Mucosa of descending colon (tissue), 3 donors: ENCODE data around the gene FNTB. TPM values are rescaled to one million over a fixed set of nuclear protein-coding genes. Genes with fewer than 3 reads are reported as not detected.

Experiments
- ATAC-seq: fragments of 200-7000 bp; cut with Tn5 transposase; one replicate; pipeline ENCODE4 v1.9.1; 2020; ENCODE audit warnings: mild to moderate bottlenecking, moderate library complexity
- DNase-seq, 3 donors: peaks; one replicate each; pipeline ENCODE4 v3.0.0-alpha.2; 2020
- H3K36me3 ChIP-seq: fragments of 200-600 bp; one replicate; pipeline ENCODE4 v1.8.0; 2021; ENCODE audit warnings: low read depth, mild to moderate bottlenecking
- H3K4me1 ChIP-seq: fragments of 200-600 bp; one replicate; pipeline ENCODE4 v1.8.0; 2021; ENCODE audit warnings: low read depth, mild to moderate bottlenecking
- H3K4me3 ChIP-seq: fragments of 200-600 bp; one replicate; pipeline ENCODE4 v1.8.0; 2021; ENCODE audit warnings: mild to moderate bottlenecking
- H3K9me3 ChIP-seq: fragments of 200-600 bp; one replicate; pipeline ENCODE4 v1.8.0; 2021; ENCODE audit warnings: mild to moderate bottlenecking
- intact Hi-C, 2 donors: fragments of 100-400 bp; cut with DNase I in 1 of 2; cut with micrococcal nuclease in 1 of 2; formaldehyde crosslinking; loops; one replicate each; pipeline versions ENCODE4 v1.11.0 to v1.11.1; 2022; cut with DNase I, micrococcal nuclease
- total RNA-seq, 3 donors: library from RNA; stranded (reverse); fragmentation: NEBNext Ultra II Directional in 2 of 3; extraction: Animal tissue kit (Norgen Biotek cat#: 25700) in 2 of 3; gene quantifications; one replicate each; pipeline versions ENCODE4 v1.2.1 to v1.2.4, GENCODE V29; 2021 to 2023
- TF ChIP-seq, protein P1 (sequence below): fragments of 200-600 bp; IDR thresholded peaks from one replicate; pipeline ENCODE4 v1.8.0; 2022; ENCODE audit warnings: antibody characterized with exemption, mild to moderate bottlenecking
- donor health status: DM: no; HTN: no; CAD: no; lungs with moderate emphysema.
- donor health status: DM: no; HTN: no; CAD: no.
- donor health status: DM: no; HTN: yes; CAD: no.

FNTB gene
- total RNA-seq, 3 donors from 2014 or later = 14.5 to 18.3 (median 14.5) TPM

DNA sequence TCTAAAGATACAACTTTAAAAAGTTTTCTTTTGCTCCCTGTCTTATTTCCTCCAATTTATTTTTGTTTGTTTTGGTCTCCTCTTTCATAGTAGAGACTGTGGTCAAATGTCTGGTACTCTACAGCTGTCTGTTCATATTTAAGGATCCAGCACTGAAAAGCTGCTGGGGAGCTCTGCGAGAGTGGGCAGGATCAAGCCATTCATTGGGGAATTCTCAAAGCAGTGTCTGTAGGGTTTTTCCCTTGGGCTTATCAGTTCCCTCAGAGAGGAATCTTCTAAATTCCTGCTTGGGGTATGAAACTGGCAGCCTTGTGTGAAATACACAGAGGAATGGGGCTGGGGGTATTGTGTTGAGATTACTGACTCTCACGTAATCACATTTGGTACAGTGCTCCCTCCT lies 52.3 kb downstream of the FNTB start:
- Histone ChIP-seq H3K36me3 (peaks cover 1% of the 10 kb centered on the region), H3K4me1 (peaks cover 6% of the 10 kb centered on the region), H3K9me3 (no peaks in the 10 kb centered on the region), H3K4me3 (no peak overlapping the region)
- ATAC-seq (no peak), DNase-seq (no peak)
- intact Hi-C loops = no loop called here
- TF ChIP-seq, protein P1, sequence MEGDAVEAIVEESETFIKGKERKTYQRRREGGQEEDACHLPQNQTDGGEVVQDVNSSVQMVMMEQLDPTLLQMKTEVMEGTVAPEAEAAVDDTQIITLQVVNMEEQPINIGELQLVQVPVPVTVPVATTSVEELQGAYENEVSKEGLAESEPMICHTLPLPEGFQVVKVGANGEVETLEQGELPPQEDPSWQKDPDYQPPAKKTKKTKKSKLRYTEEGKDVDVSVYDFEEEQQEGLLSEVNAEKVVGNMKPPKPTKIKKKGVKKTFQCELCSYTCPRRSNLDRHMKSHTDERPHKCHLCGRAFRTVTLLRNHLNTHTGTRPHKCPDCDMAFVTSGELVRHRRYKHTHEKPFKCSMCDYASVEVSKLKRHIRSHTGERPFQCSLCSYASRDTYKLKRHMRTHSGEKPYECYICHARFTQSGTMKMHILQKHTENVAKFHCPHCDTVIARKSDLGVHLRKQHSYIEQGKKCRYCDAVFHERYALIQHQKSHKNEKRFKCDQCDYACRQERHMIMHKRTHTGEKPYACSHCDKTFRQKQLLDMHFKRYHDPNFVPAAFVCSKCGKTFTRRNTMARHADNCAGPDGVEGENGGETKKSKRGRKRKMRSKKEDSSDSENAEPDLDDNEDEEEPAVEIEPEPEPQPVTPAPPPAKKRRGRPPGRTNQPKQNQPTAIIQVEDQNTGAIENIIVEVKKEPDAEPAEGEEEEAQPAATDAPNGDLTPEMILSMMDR = no peak

DNA sequence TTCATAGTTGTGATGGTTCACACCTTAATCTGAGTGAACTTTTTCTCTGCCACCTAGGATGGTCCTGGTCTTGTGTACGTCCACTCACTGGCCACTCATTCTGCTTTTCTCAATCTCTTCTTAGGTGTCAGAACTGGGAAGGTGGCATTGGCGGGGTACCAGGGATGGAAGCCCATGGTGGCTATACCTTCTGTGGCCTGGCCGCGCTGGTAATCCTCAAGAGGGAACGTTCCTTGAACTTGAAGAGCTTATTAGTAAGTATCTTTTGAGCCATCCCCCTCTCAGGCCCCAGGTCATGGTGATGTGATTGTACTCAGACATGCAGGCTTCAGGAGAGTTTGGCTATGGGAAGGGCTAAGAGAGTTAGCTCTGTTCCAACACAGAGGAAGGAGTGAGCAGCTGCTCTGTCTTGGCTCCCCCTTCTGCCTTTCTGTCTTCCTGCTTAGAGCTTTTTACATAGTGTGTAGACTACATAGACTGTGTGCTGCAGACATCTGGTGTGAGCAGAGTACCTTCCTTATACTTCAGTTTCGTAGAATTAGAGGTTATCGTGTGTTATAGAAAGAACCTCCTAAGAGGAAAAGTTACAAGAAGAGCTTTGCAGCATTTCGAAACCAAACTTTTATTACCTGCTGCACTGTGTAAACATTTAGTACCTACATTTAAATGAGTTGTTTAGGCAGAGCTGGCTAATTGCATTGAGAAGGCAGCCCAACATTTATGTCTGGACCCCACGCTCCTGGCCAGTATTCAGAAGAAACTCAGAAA lies 54.2 kb downstream of the FNTB start:
- TF ChIP-seq, protein P1 = no peak
- peak; percentile 73 for ATAC-seq
- DNase-seq = no peak
- Histone ChIP-seq H3K4me3 (no peak overlapping the region), H3K36me3 (peaks cover 3% of the 10 kb centered on the region), H3K9me3 (no peaks in the 10 kb centered on the region), H3K4me1 (peaks cover 6% of the 10 kb centered on the region)
- intact Hi-C loops = no loop called here

DNA sequence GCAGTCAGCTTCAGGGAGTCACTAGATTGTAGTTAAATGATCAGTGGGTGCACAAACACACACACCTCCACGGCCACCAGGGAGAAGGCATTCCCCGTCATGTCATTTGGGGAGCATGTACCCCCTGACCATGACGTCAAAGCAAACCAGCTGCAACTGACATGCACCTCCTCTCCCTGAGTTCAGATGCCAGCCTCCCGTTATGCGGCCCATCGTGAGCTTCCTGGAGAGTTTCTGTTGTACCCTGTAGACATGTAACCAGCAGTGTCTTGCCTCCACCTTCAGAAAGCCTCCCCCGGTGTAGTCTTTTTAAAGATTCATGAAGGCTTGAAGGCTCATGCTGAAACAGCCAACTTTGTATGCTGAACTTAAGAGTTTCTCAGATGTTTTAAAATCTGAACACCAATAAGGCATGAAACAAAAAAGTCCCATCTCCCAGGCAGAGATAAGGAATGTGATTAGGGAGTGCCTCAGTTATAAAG lies 54.8 kb downstream of the FNTB start:
- TF ChIP-seq, protein P1 = no peak
- no peak for DNase-seq
- Histone ChIP-seq H3K36me3 (peaks cover 3% of the 10 kb centered on the region), H3K4me3 (no peak overlapping the region), H3K9me3 (no peaks in the 10 kb centered on the region), H3K4me1 (peaks cover 6% of the 10 kb centered on the region)
- ATAC-seq = no peak
- intact Hi-C loops = no loop called here

DNA sequence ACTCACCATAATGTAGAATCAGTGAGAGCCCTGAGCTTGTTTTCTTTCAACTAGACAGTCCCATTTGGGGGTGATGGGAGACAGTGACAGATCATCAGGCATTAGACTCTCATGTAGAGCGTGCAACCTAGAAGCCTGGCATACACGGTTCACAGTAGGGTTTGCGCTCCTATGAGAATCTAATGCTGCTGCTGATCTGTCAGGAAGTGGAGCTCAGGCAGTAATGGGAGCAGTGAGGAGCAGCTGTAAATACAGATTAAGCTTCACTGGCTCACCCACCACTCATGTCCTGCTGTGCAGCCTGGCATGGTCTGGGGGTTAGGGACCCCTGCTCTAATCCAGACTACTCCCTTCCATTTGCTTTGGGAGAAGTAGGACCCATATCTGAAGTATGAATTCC lies 55.6 kb downstream of the FNTB start:
- H3K36me3 ChIP-seq = peaks cover 3% of the 10 kb centered on the region
- intact Hi-C loops = no loop called here
- TF ChIP-seq, protein P1 = no peak
- H3K9me3 ChIP-seq = no peaks in the 10 kb centered on the region
- peaks cover 7% of the 10 kb centered on the region for H3K4me1 ChIP-seq
- ATAC-seq (no peak), DNase-seq (no peak)
- no peak overlapping the region for H3K4me3 ChIP-seq

DNA sequence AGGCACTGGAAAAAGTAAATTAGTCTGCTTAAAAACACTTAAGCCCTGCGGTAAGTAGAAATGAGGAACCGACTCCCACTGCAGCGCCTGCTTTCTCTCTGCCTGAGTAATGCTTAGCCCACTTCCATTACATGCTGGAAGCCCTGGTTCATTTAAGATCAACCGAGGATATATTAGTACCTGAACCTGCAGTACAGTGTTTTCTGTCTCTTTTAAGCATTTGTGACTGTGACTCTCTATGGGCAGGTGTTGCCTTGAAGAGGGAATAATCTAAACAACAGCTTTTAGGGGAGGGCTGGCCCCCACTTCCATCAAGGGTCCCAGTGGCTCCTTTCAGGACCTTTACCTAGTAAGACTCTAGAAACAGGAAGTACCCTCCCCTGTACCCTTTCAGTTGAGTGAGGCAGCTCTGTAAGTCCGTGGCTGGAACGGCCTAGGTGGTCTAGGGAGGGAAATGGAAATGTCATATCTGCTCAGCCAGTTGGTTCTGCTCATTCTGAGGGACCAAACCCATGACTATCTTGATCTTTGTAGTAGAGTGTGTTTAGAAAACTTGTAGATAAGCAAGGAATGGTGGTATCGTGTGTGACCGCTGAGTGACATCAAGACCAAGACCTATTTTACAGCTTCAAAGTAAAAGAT lies 56.2 kb downstream of the FNTB start:
- peaks cover 3% of the 10 kb centered on the region for H3K36me3 ChIP-seq
- ATAC-seq (peak; percentile 18), DNase-seq (no peak)
- intact Hi-C loops = no loop called here
- H3K4me1 ChIP-seq = peaks cover 12% of the 10 kb centered on the region
- H3K4me3 ChIP-seq = no peak overlapping the region
- H3K9me3 ChIP-seq = no peaks in the 10 kb centered on the region
- TF ChIP-seq, protein P1 = no peak
